22Rv1 (cell line): ENCODE data around the gene MIEF1.

Source experiments
- ZFX ChIP-seq: fragments of 450-650 bp; IDR thresholded peaks from 2 replicates; pipeline ENCODE4 v1.6.1; 2017; ENCODE audit warnings: antibody characterized with exemption, borderline replicate concordance
- TF ChIP-seq, protein P1 (sequence below): fragments of 450-650 bp; IDR thresholded peaks from 2 replicates; pipeline ENCODE4 v1.5.1; 2017; ENCODE audit warnings: mild to moderate bottlenecking

DNA sequence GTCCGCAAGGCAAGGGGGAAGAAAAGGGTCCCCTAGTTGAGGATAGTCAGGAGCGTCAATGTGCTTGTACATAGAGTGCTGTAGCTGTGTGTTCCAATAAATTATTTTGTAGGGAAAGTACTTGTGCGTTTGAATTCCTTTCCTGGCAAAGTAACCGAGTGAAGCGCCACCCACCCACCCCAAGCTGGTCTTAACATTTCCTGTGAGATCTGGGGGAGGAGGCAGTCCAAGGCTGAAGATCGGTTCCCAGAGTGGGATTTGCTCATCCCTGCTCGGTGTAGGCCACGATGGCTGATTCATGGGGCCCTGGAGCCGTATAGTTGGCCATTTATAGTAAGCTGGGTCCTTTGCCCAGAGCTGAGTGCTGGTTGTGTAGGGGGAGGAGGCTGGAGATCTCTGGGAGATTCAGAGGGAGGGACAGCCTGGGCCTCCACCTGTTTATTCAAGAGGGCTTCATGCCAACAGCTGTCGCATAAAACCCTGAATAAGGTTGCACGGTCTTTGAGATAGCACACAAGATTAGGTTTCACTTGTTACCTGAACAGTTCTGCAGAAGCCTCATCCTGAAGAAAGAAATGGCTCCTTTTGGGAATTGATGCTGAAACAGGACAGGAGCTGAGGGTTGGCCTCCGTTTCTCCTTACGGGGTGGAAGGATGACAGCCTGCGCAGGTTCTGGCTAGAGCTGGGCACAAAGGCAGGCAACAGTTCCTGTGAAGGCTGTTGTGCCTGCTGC is 20.6 kb downstream of the MIEF1 start:
- TF ChIP-seq, protein P1, sequence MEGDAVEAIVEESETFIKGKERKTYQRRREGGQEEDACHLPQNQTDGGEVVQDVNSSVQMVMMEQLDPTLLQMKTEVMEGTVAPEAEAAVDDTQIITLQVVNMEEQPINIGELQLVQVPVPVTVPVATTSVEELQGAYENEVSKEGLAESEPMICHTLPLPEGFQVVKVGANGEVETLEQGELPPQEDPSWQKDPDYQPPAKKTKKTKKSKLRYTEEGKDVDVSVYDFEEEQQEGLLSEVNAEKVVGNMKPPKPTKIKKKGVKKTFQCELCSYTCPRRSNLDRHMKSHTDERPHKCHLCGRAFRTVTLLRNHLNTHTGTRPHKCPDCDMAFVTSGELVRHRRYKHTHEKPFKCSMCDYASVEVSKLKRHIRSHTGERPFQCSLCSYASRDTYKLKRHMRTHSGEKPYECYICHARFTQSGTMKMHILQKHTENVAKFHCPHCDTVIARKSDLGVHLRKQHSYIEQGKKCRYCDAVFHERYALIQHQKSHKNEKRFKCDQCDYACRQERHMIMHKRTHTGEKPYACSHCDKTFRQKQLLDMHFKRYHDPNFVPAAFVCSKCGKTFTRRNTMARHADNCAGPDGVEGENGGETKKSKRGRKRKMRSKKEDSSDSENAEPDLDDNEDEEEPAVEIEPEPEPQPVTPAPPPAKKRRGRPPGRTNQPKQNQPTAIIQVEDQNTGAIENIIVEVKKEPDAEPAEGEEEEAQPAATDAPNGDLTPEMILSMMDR = no peak
- no peak for TF ChIP-seq ZFX
